GM23248 (cell line): Measurements from ENCODE around the gene G2E3. TPM values are rescaled to one million over a fixed set of nuclear protein-coding genes. Genes with fewer than 3 reads are reported as not detected.

Source experiments
- DNase-seq: peaks from one replicate; pipeline ENCODE4 v3.0.0-alpha.2; 2015
- H2AFZ ChIP-seq: fragments of 200-600 bp; sonication (generic); 2 replicates; pipeline ENCODE4 v1.6.1; 2016; ENCODE audit warnings: antibody characterized with exemption
- H3F3A ChIP-seq: fragments of 200-600 bp; sonication (generic); 2 replicates; pipeline ENCODE4 v1.6.1; 2016; ENCODE audit warnings: mild to moderate bottlenecking, antibody characterized with exemption, mixed run types; ENCODE audit not compliant: insufficient read depth
- H3K27ac ChIP-seq: fragments of 200-600 bp; sonication (generic); 2 replicates; pipeline ENCODE4 v1.5.1; 2016; ENCODE audit warnings: mild to moderate bottlenecking
- H3K27me3 ChIP-seq: fragments of 200-600 bp; sonication (generic); replicated peaks from 2 replicates; pipeline ENCODE4 v1.6.1; 2016; ENCODE audit warnings: mild to moderate bottlenecking; ENCODE audit not compliant: insufficient read depth
- H3K36me3 ChIP-seq: fragments of 200-600 bp; sonication (generic); 2 replicates; pipeline ENCODE4 v1.6.1; 2016; ENCODE audit warnings: low read depth, mild to moderate bottlenecking
- H3K4me1 ChIP-seq: fragments of 200-600 bp; sonication (generic); 2 replicates; pipeline ENCODE4 v1.6.1; 2016; ENCODE audit warnings: mild to moderate bottlenecking; ENCODE audit not compliant: insufficient read depth
- H3K4me2 ChIP-seq: fragments of 200-600 bp; sonication (generic); one replicate; pipeline ENCODE4 v1.6.1; 2016; ENCODE audit warnings: mild to moderate bottlenecking; ENCODE audit not compliant: unreplicated experiment
- H3K4me3 ChIP-seq: fragments of 200-600 bp; sonication (generic); 2 replicates; pipeline ENCODE4 v1.5.1; 2016; ENCODE audit warnings: mild to moderate bottlenecking
- H3K79me2 ChIP-seq: fragments of 200-600 bp; sonication (generic); 2 replicates; pipeline ENCODE4 v1.6.1; 2016; ENCODE audit warnings: mild to moderate bottlenecking; ENCODE audit not compliant: insufficient read depth
- H3K9ac ChIP-seq: fragments of 200-600 bp; sonication (generic); 2 replicates; pipeline ENCODE4 v1.6.1; 2016; ENCODE audit warnings: mild to moderate bottlenecking
- H3K9me2 ChIP-seq: fragments of 200-600 bp; sonication (generic); 2 replicates; pipeline ENCODE4 v1.6.1; 2016; ENCODE audit warnings: mixed run types, mild to moderate bottlenecking, moderate library complexity; ENCODE audit not compliant: insufficient read depth
- H3K9me3 ChIP-seq: fragments of 200-600 bp; sonication (generic); one replicate; pipeline ENCODE4 v1.6.1; 2017; ENCODE audit warnings: low read depth
- H4K20me1 ChIP-seq: fragments of 200-600 bp; sonication (generic); 2 replicates; pipeline ENCODE4 v1.6.0; 2016; ENCODE audit not compliant: insufficient read depth
- EZH2 ChIP-seq: fragments of 200-600 bp; sonication (generic); IDR thresholded peaks from 2 replicates; pipeline ENCODE4 v1.6.1; 2018; ENCODE audit warnings: antibody characterized with exemption, mild to moderate bottlenecking; ENCODE audit not compliant: insufficient read depth, poor library complexity, severe bottlenecking
- EZH2phosphoT487 ChIP-seq: fragments of 200-600 bp; sonication (generic); IDR thresholded peaks from 2 replicates; pipeline ENCODE4 v1.6.1; 2018; ENCODE audit warnings: antibody characterized with exemption, moderate library complexity, mild to moderate bottlenecking, low read depth; ENCODE audit not compliant: insufficient read depth
- WGBS, 2 experiments: methylation state at CpG; one replicate each; pipeline ENCODE4 v1.1.6; 2015 to 2017; ENCODE audit warnings: low lambda C conversion rate in 2 of 2, low coverage in 1 of 2; ENCODE audit errors: missing lambda C conversion rate in 2 of 2; 5-methylcytosine and 5-hydroxymethylcytosine counted together
- in situ Hi-C: fragments of 300-500 bp; cut with MboI; formaldehyde crosslinking; loops from 2 replicates; pipeline ENCODE4 v1.15.0; 2020
- polyA plus RNA-seq: library from polyadenylated mRNA; unstranded; fragments of >200 nt; fragmentation: Nextera tagmentation; extraction: Ambion mirVana; gene quantifications from 2 replicates; pipeline ENCODE4 v1.2.1, GENCODE V29; 2016
- total RNA-seq: library from RNA; depleted of rRNA; stranded (reverse); fragments of >200 nt; shearing (Covaris generic); gene quantifications from 2 replicates; pipeline ENCODE4 v1.2.3, GENCODE V29; 2014

Gene G2E3
- total and polyA plus RNA-seq, 2 experiments from 2014 or later, result 11.2 to 26.5 TPM

- no peak for TF ChIP-seq EZH2
- peak; percentile 60 for DNase-seq
- Histone ChIP-seq H3K4me1 (peaks cover 21% of the 10 kb centered on the region), H3K9me3 (no peaks in the 10 kb centered on the region), H4K20me1 (no peaks in the 10 kb centered on the region), H3K27me3 (no peaks in the 10 kb centered on the region), H3K9ac (peak overlapping the region; percentile 96), H3K79me2 (peaks cover 42% of the 10 kb centered on the region), H3K27ac (peak overlapping the region; percentile 93), H3F3A (peaks cover 50% of the 10 kb centered on the region), H2AFZ (peak overlapping the region; percentile 92), H3K4me2 (peak overlapping the region; percentile 95), H3K4me3 (peak overlapping the region; percentile 99), H3K36me3 (peaks cover 4% of the 10 kb centered on the region), H3K9me2 (no peaks in the 10 kb centered on the region)
- 20 to 21% methylated on average over 17 of the region's 17 CpGs for WGBS, 2 experiments
- in situ Hi-C loops, result no loop called here
Observed at GRCh38 chr14:30621354-30621939, 62.5 kb downstream of the G2E3 start.

- Histone ChIP-seq H4K20me1 (no peaks in the 10 kb centered on the region), H3K27ac (peak within 1 kb of the TSS; percentile 93), H3K4me2 (peak within 1 kb of the TSS; percentile 95), H3K79me2 (peaks cover 50% of the 10 kb centered on the region), H3K9me2 (no peaks in the 10 kb centered on the region), H3K4me1 (peaks cover 21% of the 10 kb centered on the region), H2AFZ (peak within 1 kb of the TSS; percentile 92), H3F3A (peaks cover 50% of the 10 kb centered on the region), H3K36me3 (no peaks in the 10 kb centered on the region; the same call in 1 of the 2 replicates), H3K4me3 (peak within 1 kb of the TSS; percentile 99), H3K27me3 (no peaks in the 10 kb centered on the region), H3K9me3 (no peaks in the 10 kb centered on the region), H3K9ac (peak within 1 kb of the TSS; percentile 96)
- WGBS, 2 experiments, result 1% methylated on average over 35 of the region's 35 CpGs
- in situ Hi-C loops, result no loop called here
- DNase-seq, result peak; percentile 97
- TF ChIP-seq EZH2 (no peak), EZH2phosphoT487 (no peak)
Observed at GRCh38 chr14:30621940-30622830, 63.2 kb downstream of the G2E3 start, which contains the start of gene SCFD1. Gene SCFD1 (plus strand): TSS chr14:30622319. CDS start chr14:30622339, 20 bp downstream.

GRCh38 chr14:30623412-30624131, 64.6 kb downstream of the G2E3 start:
- Histone ChIP-seq H2AFZ (no peak overlapping the region), H3K4me2 (peak overlapping the region; percentile 95), H3K9ac (peak overlapping the region; percentile 96), H3K27ac (no peak overlapping the region), H3K9me2 (no peaks in the 10 kb centered on the region), H3K36me3 (no peaks in the 10 kb centered on the region), H3K79me2 (peaks cover 64% of the 10 kb centered on the region), H3K4me3 (peak overlapping the region; percentile 99), H3F3A (peaks cover 47% of the 10 kb centered on the region), H3K27me3 (no peaks in the 10 kb centered on the region), H3K4me1 (peaks cover 22% of the 10 kb centered on the region), H3K9me3 (no peaks in the 10 kb centered on the region), H4K20me1 (no peaks in the 10 kb centered on the region)
- 52 to 54% methylated on average over 7 of the region's 7 CpGs for WGBS, 2 experiments
- no peak for TF ChIP-seq EZH2phosphoT487
- TF ChIP-seq EZH2, result no peak
- DNase-seq, result no peak
- in situ Hi-C loops, result no loop called here

- TF ChIP-seq EZH2 (no peak), EZH2phosphoT487 (no peak)
- peak overlapping the region; percentile 95 for H3K4me2 ChIP-seq
- no peaks in the 10 kb centered on the region for H3K36me3 ChIP-seq
- in situ Hi-C loops, result no loop called here
- H3K9me2 ChIP-seq, result no peaks in the 10 kb centered on the region
- DNase-seq, result no peak
- H3K9ac ChIP-seq, result no peak overlapping the region
- peaks cover 69% of the 10 kb centered on the region for H3K79me2 ChIP-seq
- no peaks in the 10 kb centered on the region for H4K20me1 ChIP-seq
- 83 to 84% methylated on average over 5 of the region's 5 CpGs for WGBS, 2 experiments
- peaks cover 27% of the 10 kb centered on the region for H3K4me1 ChIP-seq
- H3F3A ChIP-seq, result peaks cover 49% of the 10 kb centered on the region
- H3K27ac ChIP-seq, result no peak overlapping the region
- H2AFZ ChIP-seq, result no peak overlapping the region
- H3K27me3 ChIP-seq, result no peaks in the 10 kb centered on the region
- H3K9me3 ChIP-seq, result no peaks in the 10 kb centered on the region
- peak overlapping the region; percentile 99 for H3K4me3 ChIP-seq
Observed at GRCh38 chr14:30624132-30624423, 65.1 kb downstream of the G2E3 start.
